Epithelial cell of proximal tubule (primary cell): ENCODE data around the gene SERPINA12. TPM values are rescaled to one million over a fixed set of nuclear protein-coding genes. Genes with fewer than 3 reads are reported as not detected.

Experiments
- DNase-seq: peaks from one replicate; pipeline ENCODE4 v3.0.0-alpha.2; 2011; ENCODE audit warnings: low read depth
- H3K4me3 ChIP-seq: 2 replicates; pipeline ENCODE4 v1.5.1; 2011; ENCODE audit warnings: low read depth, mild to moderate bottlenecking, low read length
- CTCF ChIP-seq: conservative IDR thresholded peaks from 2 replicates; pipeline ENCODE4 v1.5.1; 2012; ENCODE audit warnings: low read depth, mild to moderate bottlenecking, low read length
- total RNA-seq: library from RNA; depleted of rRNA; stranded (reverse); fragments of >200 nt; gene quantifications from 2 replicates; pipeline ENCODE4 v1.2.3, GENCODE V29; 2015

SERPINA12 gene
- total RNA-seq, 1 donor from 2014 or later: not detected

- no peak overlapping the region for H3K4me3 ChIP-seq
- no peak for TF ChIP-seq CTCF
- DNase-seq: no peak
These were observed 39.1 kb upstream of the SERPINA12 start for GRCh38 chr14:94548131-94548998.

GRCh38 chr14:94547726-94548125, 38.5 kb upstream of the SERPINA12 start:
- no peak for DNase-seq
- no peak for TF ChIP-seq CTCF
- H3K4me3 ChIP-seq: no peak overlapping the region

- DNase-seq: no peak
These were observed 37.9 kb upstream of the SERPINA12 start for GRCh38 chr14:94547151-94547680.

DNA sequence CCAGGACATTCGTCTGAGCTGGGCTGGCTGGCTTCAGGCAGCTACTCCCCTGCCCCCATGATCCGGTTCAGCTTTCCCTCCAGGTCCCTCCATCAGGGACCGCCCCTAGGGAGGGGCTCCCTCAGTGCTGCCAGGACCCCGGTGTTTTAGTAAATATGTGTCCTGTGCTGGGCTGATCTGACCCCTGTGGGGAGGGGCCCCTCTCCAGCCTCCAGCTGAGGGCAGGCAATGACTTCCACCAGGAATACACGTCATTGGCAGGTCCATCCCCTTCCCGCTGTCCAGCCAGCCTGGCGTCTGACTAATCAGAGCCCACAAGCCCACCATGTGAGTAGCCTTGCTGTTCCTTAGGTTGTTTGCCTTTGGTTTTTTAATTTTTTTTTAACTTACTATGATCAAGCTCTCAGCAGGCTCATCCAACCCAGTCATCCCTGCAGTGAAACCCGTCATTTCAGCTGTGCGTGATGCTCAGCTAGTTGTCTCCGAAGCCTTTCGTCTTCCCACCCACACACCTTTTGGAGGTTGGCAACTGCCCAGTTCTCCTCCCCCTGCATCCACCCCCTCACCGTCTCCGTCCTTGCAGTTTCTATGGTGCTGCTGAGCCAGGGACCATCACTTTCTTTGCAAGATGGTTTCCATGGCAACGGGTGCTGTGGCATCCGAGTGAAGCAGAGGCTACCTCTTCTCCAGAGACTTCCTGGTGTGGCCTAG, 36.0 kb upstream of the SERPINA12 start:
- H3K4me3 ChIP-seq: no peak overlapping the region
- no peak for TF ChIP-seq CTCF
- no peak for DNase-seq

More at GRCh38 chr14:94547151-94547680, 37.9 kb upstream of the SERPINA12 start:
- TF ChIP-seq CTCF: no peak
- no peak overlapping the region for H3K4me3 ChIP-seq

GRCh38 chr14:94544726-94545125, 35.5 kb upstream of the SERPINA12 start:
- no peak for DNase-seq
- no peak overlapping the region for H3K4me3 ChIP-seq
- TF ChIP-seq CTCF: no peak

DNA sequence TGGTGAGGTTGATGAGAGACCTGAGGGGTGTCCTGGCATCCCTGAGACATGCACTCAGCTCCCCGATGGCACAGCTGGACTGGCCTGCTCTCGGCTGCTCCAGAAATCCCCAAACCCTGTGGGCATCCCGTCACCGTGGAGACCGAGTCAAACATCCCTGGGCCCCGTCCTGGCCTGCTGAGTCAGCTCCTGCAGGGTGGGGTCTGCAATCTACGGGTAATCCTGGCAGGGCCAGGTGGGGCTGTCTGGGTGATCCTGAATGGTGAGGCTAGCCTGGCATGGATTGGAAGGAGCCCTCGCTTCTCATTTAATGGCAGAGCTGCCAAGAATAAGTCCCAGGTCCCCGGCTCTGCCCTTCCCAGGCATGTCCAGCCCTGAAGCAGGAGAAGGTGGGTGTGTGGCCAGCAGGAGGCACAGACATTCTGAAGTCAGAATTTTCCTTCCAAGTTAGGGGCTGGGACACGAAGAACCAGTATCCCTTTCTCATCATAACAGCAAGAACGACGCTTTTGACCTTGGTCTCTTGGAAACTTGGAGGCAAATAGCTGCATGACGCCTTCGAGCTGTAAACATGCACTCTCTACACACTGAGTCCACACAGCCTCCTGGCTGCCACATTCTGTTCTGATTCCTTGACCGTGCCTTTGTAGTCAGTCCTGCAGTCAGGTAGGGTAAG, 34.3 kb upstream of the SERPINA12 start:
- no peak overlapping the region for H3K4me3 ChIP-seq
- no peak for TF ChIP-seq CTCF
- no peak for DNase-seq
